ENCODE measurements around the gene OPRD1.
"Not testable (repeated sequence)": the region's sequence is repeated elsewhere in the genome, so short reads cannot be mapped to it uniquely, and the experiment has no call there.

Gene OPRD1

GRCh38 chr1:28790377-28791035 lies 21.5 kb upstream of the OPRD1 start:
- no peak overlapping the region for H3K4me3 Mint-ChIP-seq
- H3K9me3 Mint-ChIP-seq, result no peaks in the 10 kb centered on the region
- no peaks in the 10 kb centered on the region for H3K27me3 Mint-ChIP-seq
- no peaks in the 10 kb centered on the region for H3K36me3 Mint-ChIP-seq (ENCODE audit: low read depth)
- peaks cover 3% of the 10 kb centered on the region for H3K4me1 Mint-ChIP-seq (ENCODE audit: low read depth)
- H3K27ac Mint-ChIP-seq, result no peak overlapping the region

- not testable (repeated sequence) for H3K27ac Mint-ChIP-seq; H3K4me3 Mint-ChIP-seq; H3K27me3 Mint-ChIP-seq; H3K9me3 Mint-ChIP-seq; H3K36me3 Mint-ChIP-seq (ENCODE audit: low read depth); H3K4me1 Mint-ChIP-seq (ENCODE audit: low read depth)
Measured at GRCh38 chr1:28791929-28792328, 20.0 kb upstream of the OPRD1 start.

- Mint-ChIP-seq H3K36me3 (ENCODE audit: low read depth) (no peaks in the 10 kb centered on the region), H3K4me3 (no peak overlapping the region), H3K9me3 (no peaks in the 10 kb centered on the region), H3K27ac (no peak overlapping the region), H3K27me3 (no peaks in the 10 kb centered on the region), H3K4me1 (ENCODE audit: low read depth) (no peaks in the 10 kb centered on the region)
Measured at GRCh38 chr1:28792644-28793121, 19.3 kb upstream of the OPRD1 start.

GRCh38 chr1:28794582-28794981 lies 17.4 kb upstream of the OPRD1 start:
- H3K27me3 Mint-ChIP-seq; H3K9me3 Mint-ChIP-seq; H3K27ac Mint-ChIP-seq; H3K4me3 Mint-ChIP-seq; H3K36me3 Mint-ChIP-seq (ENCODE audit: low read depth); H3K4me1 Mint-ChIP-seq (ENCODE audit: low read depth): not testable (repeated sequence)

- no peaks in the 10 kb centered on the region for H3K9me3 Mint-ChIP-seq
- H3K4me1 Mint-ChIP-seq (ENCODE audit: low read depth), result no peaks in the 10 kb centered on the region
- H3K4me3 Mint-ChIP-seq, result no peak overlapping the region
- no peaks in the 10 kb centered on the region for H3K36me3 Mint-ChIP-seq (ENCODE audit: low read depth)
- peaks cover 4% of the 10 kb centered on the region for H3K27me3 Mint-ChIP-seq
- H3K27ac Mint-ChIP-seq, result no peak overlapping the region
Measured at GRCh38 chr1:28796352-28797211, 15.4 kb upstream of the OPRD1 start.

GRCh38 chr1:28800324-28800723 lies 11.6 kb upstream of the OPRD1 start:
- H3K4me1 Mint-ChIP-seq (ENCODE audit: low read depth), result no peaks in the 10 kb centered on the region
- H3K4me3 Mint-ChIP-seq, result no peak overlapping the region
- peaks cover 4% of the 10 kb centered on the region for H3K27me3 Mint-ChIP-seq
- H3K9me3 Mint-ChIP-seq, result no peaks in the 10 kb centered on the region
- H3K36me3 Mint-ChIP-seq (ENCODE audit: low read depth), result no peaks in the 10 kb centered on the region
- no peak overlapping the region for H3K27ac Mint-ChIP-seq

- Mint-ChIP-seq H3K27me3 (peaks cover 4% of the 10 kb centered on the region), H3K4me3 (no peak overlapping the region), H3K27ac (no peak overlapping the region), H3K9me3 (no peaks in the 10 kb centered on the region), H3K36me3 (ENCODE audit: low read depth) (no peaks in the 10 kb centered on the region), H3K4me1 (ENCODE audit: low read depth) (no peaks in the 10 kb centered on the region)
Measured at GRCh38 chr1:28801461-28801860, 10.5 kb upstream of the OPRD1 start.

- peaks cover 4% of the 10 kb centered on the region for H3K27me3 Mint-ChIP-seq
- no peak overlapping the region for H3K27ac Mint-ChIP-seq
- no peaks in the 10 kb centered on the region for H3K9me3 Mint-ChIP-seq
- H3K4me1 Mint-ChIP-seq (ENCODE audit: low read depth), result no peaks in the 10 kb centered on the region
- no peaks in the 10 kb centered on the region for H3K36me3 Mint-ChIP-seq (ENCODE audit: low read depth)
- no peak overlapping the region for H3K4me3 Mint-ChIP-seq
Measured at GRCh38 chr1:28803051-28803450, 8.9 kb upstream of the OPRD1 start.

GRCh38 chr1:28803662-28804061 lies 8.3 kb upstream of the OPRD1 start:
- H3K36me3 Mint-ChIP-seq (ENCODE audit: low read depth), result no peaks in the 10 kb centered on the region
- no peaks in the 10 kb centered on the region for H3K9me3 Mint-ChIP-seq
- H3K27me3 Mint-ChIP-seq, result peaks cover 2% of the 10 kb centered on the region
- no peak overlapping the region for H3K4me3 Mint-ChIP-seq
- H3K4me1 Mint-ChIP-seq (ENCODE audit: low read depth), result no peaks in the 10 kb centered on the region
- H3K27ac Mint-ChIP-seq, result no peak overlapping the region

GRCh38 chr1:28804071-28804470 lies 7.9 kb upstream of the OPRD1 start:
- Mint-ChIP-seq H3K27ac (no peak overlapping the region), H3K36me3 (ENCODE audit: low read depth) (no peaks in the 10 kb centered on the region), H3K27me3 (no peaks in the 10 kb centered on the region), H3K4me1 (ENCODE audit: low read depth) (no peaks in the 10 kb centered on the region), H3K9me3 (no peaks in the 10 kb centered on the region), H3K4me3 (no peak overlapping the region)

- H3K27ac Mint-ChIP-seq, result no peak overlapping the region
- H3K27me3 Mint-ChIP-seq, result peaks cover 20% of the 10 kb centered on the region
Measured at GRCh38 chr1:28807046-28807445, 4.9 kb upstream of the OPRD1 start.

GRCh38 chr1:28807986-28808385 lies 4.0 kb upstream of the OPRD1 start:
- Mint-ChIP-seq H3K27me3 (peaks cover 24% of the 10 kb centered on the region), H3K27ac (no peak overlapping the region), H3K9me3 (no peaks in the 10 kb centered on the region), H3K4me1 (ENCODE audit: low read depth) (no peaks in the 10 kb centered on the region), H3K36me3 (ENCODE audit: low read depth) (no peaks in the 10 kb centered on the region), H3K4me3 (no peak overlapping the region)

More at GRCh38 chr1:28807046-28807445, 4.9 kb upstream of the OPRD1 start:
- no peaks in the 10 kb centered on the region for H3K9me3 Mint-ChIP-seq
- H3K4me1 Mint-ChIP-seq (ENCODE audit: low read depth), result no peaks in the 10 kb centered on the region
- no peak overlapping the region for H3K4me3 Mint-ChIP-seq
- H3K36me3 Mint-ChIP-seq (ENCODE audit: low read depth), result no peaks in the 10 kb centered on the region

GRCh38 chr1:28811369-28811765 lies 603 bp upstream of the OPRD1 start:
- Mint-ChIP-seq H3K36me3 (ENCODE audit: low read depth) (no peaks in the 10 kb centered on the region), H3K27me3 (peaks cover 51% of the 10 kb centered on the region), H3K27ac (no peak overlapping the region), H3K4me3 (no peak overlapping the region), H3K4me1 (ENCODE audit: low read depth) (no peaks in the 10 kb centered on the region), H3K9me3 (no peaks in the 10 kb centered on the region)

GRCh38 chr1:28812669-28813468 lies 899 bp downstream of the OPRD1 start:
- no peaks in the 10 kb centered on the region for H3K4me1 Mint-ChIP-seq (ENCODE audit: low read depth)
- no peak overlapping the region for H3K4me3 Mint-ChIP-seq
- peaks cover 57% of the 10 kb centered on the region for H3K27me3 Mint-ChIP-seq
- no peak overlapping the region for H3K27ac Mint-ChIP-seq
- no peaks in the 10 kb centered on the region for H3K36me3 Mint-ChIP-seq (ENCODE audit: low read depth)
- no peaks in the 10 kb centered on the region for H3K9me3 Mint-ChIP-seq

GRCh38 chr1:28813931-28814465 lies 2.0 kb downstream of the OPRD1 start:
- no peaks in the 10 kb centered on the region for H3K36me3 Mint-ChIP-seq (ENCODE audit: low read depth)
- no peak overlapping the region for H3K4me3 Mint-ChIP-seq
- no peak overlapping the region for H3K27ac Mint-ChIP-seq
- peaks cover 61% of the 10 kb centered on the region for H3K27me3 Mint-ChIP-seq
- no peaks in the 10 kb centered on the region for H3K4me1 Mint-ChIP-seq (ENCODE audit: low read depth)
- no peaks in the 10 kb centered on the region for H3K9me3 Mint-ChIP-seq

Data from stimulated activated naive CD8-positive, alpha-beta T cell treated with anti-CD3 and anti-CD28 coated beads, Interleukin-15, Interleukin-2, amounts not matched to agents 100 ng/mL and 50 ng/mL, for 24 hours (primary cell).